ENCODE measurements around the gene ABL2.
"Not testable (repeated sequence)": the region's sequence is repeated elsewhere in the genome, so short reads cannot be mapped to it uniquely, and the experiment has no call there.

The ABL2 gene

GRCh38 chr1:179229214-179230140 lies at the start of gene ABL2:
ABL2 (minus strand) TSS chr1:179229677; CDS start chr1:179229397, 280 bp downstream.
- no peaks in the 10 kb centered on the region for H3K9me3 ChIP-seq (ENCODE audit: control insufficient read depth in 2 of 2, low read length in 2 of 2)
- H3K9ac ChIP-seq (ENCODE audit: low read length in 2 of 2): peak within 1 kb of the TSS; percentile 81 to 88
- H3K27me3 ChIP-seq (ENCODE audit: control insufficient read depth in 1 of 2, insufficient read depth in 2 of 2, low read length in 2 of 2): no peaks in the 10 kb centered on the region
- H3K36me3 ChIP-seq (ENCODE audit: control insufficient read depth in 2 of 2, insufficient read depth in 2 of 2, low read length in 2 of 2): no peaks in the 10 kb centered on the region
- peak within 1 kb of the TSS; percentile 81 to 84 for H3K4me3 ChIP-seq (ENCODE audit: low read length in 2 of 2)
- peaks cover 11% of the 10 kb centered on the region for H3K4me1 ChIP-seq (ENCODE audit: control insufficient read depth, insufficient read depth, low read length)
- H3K27ac ChIP-seq (ENCODE audit: low read length): peak within 1 kb of the TSS; percentile 50

- Histone ChIP-seq H3K27me3 (ENCODE audit: control insufficient read depth in 1 of 2, insufficient read depth in 2 of 2, low read length in 2 of 2) (no peaks in the 10 kb centered on the region), H3K4me3 (ENCODE audit: low read length in 2 of 2) (no peak overlapping the region), H3K9me3 (ENCODE audit: control insufficient read depth in 2 of 2, low read length in 2 of 2) (peaks cover 0 to 5% of the 10 kb centered on the region in 2 donors), H3K27ac (ENCODE audit: low read length) (no peak overlapping the region), H3K4me1 (ENCODE audit: control insufficient read depth, insufficient read depth, low read length) (no peaks in the 10 kb centered on the region), H3K9ac (ENCODE audit: low read length in 2 of 2) (no peak overlapping the region), H3K36me3 (ENCODE audit: control insufficient read depth in 2 of 2, insufficient read depth in 2 of 2, low read length in 2 of 2) (no peaks in the 10 kb centered on the region)
These were observed 49.4 kb upstream of the ABL2 start for GRCh38 chr1:179278920-179279319.

- not testable (repeated sequence) for H3K4me1 ChIP-seq (ENCODE audit: control insufficient read depth, insufficient read depth, low read length); H3K36me3 ChIP-seq (ENCODE audit: control insufficient read depth in 2 of 2, insufficient read depth in 2 of 2, low read length in 2 of 2); H3K4me3 ChIP-seq (ENCODE audit: low read length in 2 of 2); H3K27me3 ChIP-seq (ENCODE audit: control insufficient read depth in 1 of 2, insufficient read depth in 2 of 2, low read length in 2 of 2); H3K27ac ChIP-seq (ENCODE audit: low read length); H3K9ac ChIP-seq (ENCODE audit: low read length in 2 of 2); H3K9me3 ChIP-seq (ENCODE audit: control insufficient read depth in 2 of 2, low read length in 2 of 2)
These were observed 44.9 kb upstream of the ABL2 start for GRCh38 chr1:179274424-179274823.

GRCh38 chr1:179269071-179269470 lies 39.6 kb upstream of the ABL2 start:
- Histone ChIP-seq H3K36me3 (ENCODE audit: control insufficient read depth in 2 of 2, insufficient read depth in 2 of 2, low read length in 2 of 2) (no peaks in the 10 kb centered on the region), H3K27ac (ENCODE audit: low read length) (no peak overlapping the region), H3K4me1 (ENCODE audit: control insufficient read depth, insufficient read depth, low read length) (no peaks in the 10 kb centered on the region)

GRCh38 chr1:179264507-179264906 lies 35.0 kb upstream of the ABL2 start:
- Histone ChIP-seq H3K9me3 (ENCODE audit: control insufficient read depth in 2 of 2, low read length in 2 of 2) (no peaks in the 10 kb centered on the region), H3K4me1 (ENCODE audit: control insufficient read depth, insufficient read depth, low read length) (no peaks in the 10 kb centered on the region), H3K36me3 (ENCODE audit: control insufficient read depth in 2 of 2, insufficient read depth in 2 of 2, low read length in 2 of 2) (no peaks in the 10 kb centered on the region), H3K27ac (ENCODE audit: low read length) (no peak overlapping the region), H3K9ac (ENCODE audit: low read length in 2 of 2) (no peak overlapping the region), H3K27me3 (ENCODE audit: control insufficient read depth in 1 of 2, insufficient read depth in 2 of 2, low read length in 2 of 2) (no peaks in the 10 kb centered on the region), H3K4me3 (ENCODE audit: low read length in 2 of 2) (no peak overlapping the region)

More at GRCh38 chr1:179269071-179269470, 39.6 kb upstream of the ABL2 start:
- Histone ChIP-seq H3K9ac (ENCODE audit: low read length in 2 of 2) (no peak overlapping the region), H3K9me3 (ENCODE audit: control insufficient read depth in 2 of 2, low read length in 2 of 2) (no peaks in the 10 kb centered on the region), H3K4me3 (ENCODE audit: low read length in 2 of 2) (no peak overlapping the region), H3K27me3 (ENCODE audit: control insufficient read depth in 1 of 2, insufficient read depth in 2 of 2, low read length in 2 of 2) (no peaks in the 10 kb centered on the region)

GRCh38 chr1:179263121-179263520 lies 33.6 kb upstream of the ABL2 start:
- Histone ChIP-seq H3K27me3 (ENCODE audit: control insufficient read depth in 1 of 2, insufficient read depth in 2 of 2, low read length in 2 of 2) (no peaks in the 10 kb centered on the region), H3K9me3 (ENCODE audit: control insufficient read depth in 2 of 2, low read length in 2 of 2) (no peaks in the 10 kb centered on the region), H3K27ac (ENCODE audit: low read length) (no peak overlapping the region), H3K36me3 (ENCODE audit: control insufficient read depth in 2 of 2, insufficient read depth in 2 of 2, low read length in 2 of 2) (no peaks in the 10 kb centered on the region), H3K9ac (ENCODE audit: low read length in 2 of 2) (no peak overlapping the region), H3K4me1 (ENCODE audit: control insufficient read depth, insufficient read depth, low read length) (no peaks in the 10 kb centered on the region), H3K4me3 (ENCODE audit: low read length in 2 of 2) (no peak overlapping the region)

GRCh38 chr1:179262183-179262582 lies 32.7 kb upstream of the ABL2 start:
- Histone ChIP-seq H3K4me3 (ENCODE audit: low read length in 2 of 2) (no peak overlapping the region), H3K36me3 (ENCODE audit: control insufficient read depth in 2 of 2, insufficient read depth in 2 of 2, low read length in 2 of 2) (no peaks in the 10 kb centered on the region), H3K27me3 (ENCODE audit: control insufficient read depth in 1 of 2, insufficient read depth in 2 of 2, low read length in 2 of 2) (no peaks in the 10 kb centered on the region), H3K9ac (ENCODE audit: low read length in 2 of 2) (no peak overlapping the region), H3K9me3 (ENCODE audit: control insufficient read depth in 2 of 2, low read length in 2 of 2) (no peaks in the 10 kb centered on the region), H3K4me1 (ENCODE audit: control insufficient read depth, insufficient read depth, low read length) (no peaks in the 10 kb centered on the region), H3K27ac (ENCODE audit: low read length) (no peak overlapping the region)

- Histone ChIP-seq H3K4me3 (ENCODE audit: low read length in 2 of 2) (no peak overlapping the region), H3K27ac (ENCODE audit: low read length) (no peak overlapping the region)
These were observed 24.0 kb upstream of the ABL2 start for GRCh38 chr1:179253286-179253972.

GRCh38 chr1:179252606-179253005 lies 23.1 kb upstream of the ABL2 start:
- no peak overlapping the region for H3K4me3 ChIP-seq (ENCODE audit: low read length in 2 of 2)
- H3K27me3 ChIP-seq (ENCODE audit: control insufficient read depth in 1 of 2, insufficient read depth in 2 of 2, low read length in 2 of 2): no peaks in the 10 kb centered on the region
- H3K27ac ChIP-seq (ENCODE audit: low read length): no peak overlapping the region
- no peak overlapping the region for H3K9ac ChIP-seq (ENCODE audit: low read length in 2 of 2)
- no peaks in the 10 kb centered on the region for H3K9me3 ChIP-seq (ENCODE audit: control insufficient read depth in 2 of 2, low read length in 2 of 2)
- no peaks in the 10 kb centered on the region for H3K4me1 ChIP-seq (ENCODE audit: control insufficient read depth, insufficient read depth, low read length)
- H3K36me3 ChIP-seq (ENCODE audit: control insufficient read depth in 2 of 2, insufficient read depth in 2 of 2, low read length in 2 of 2): no peaks in the 10 kb centered on the region

More at GRCh38 chr1:179253286-179253972, 24.0 kb upstream of the ABL2 start:
- Histone ChIP-seq H3K27me3 (ENCODE audit: control insufficient read depth in 1 of 2, insufficient read depth in 2 of 2, low read length in 2 of 2) (no peaks in the 10 kb centered on the region), H3K36me3 (ENCODE audit: control insufficient read depth in 2 of 2, insufficient read depth in 2 of 2, low read length in 2 of 2) (no peaks in the 10 kb centered on the region), H3K4me1 (ENCODE audit: control insufficient read depth, insufficient read depth, low read length) (no peaks in the 10 kb centered on the region), H3K9ac (ENCODE audit: low read length in 2 of 2) (no peak overlapping the region), H3K9me3 (ENCODE audit: control insufficient read depth in 2 of 2, low read length in 2 of 2) (no peaks in the 10 kb centered on the region)

GRCh38 chr1:179251675-179252074 lies 22.2 kb upstream of the ABL2 start:
- Histone ChIP-seq H3K4me1 (ENCODE audit: control insufficient read depth, insufficient read depth, low read length) (no peaks in the 10 kb centered on the region), H3K9ac (ENCODE audit: low read length in 2 of 2) (no peak overlapping the region), H3K9me3 (ENCODE audit: control insufficient read depth in 2 of 2, low read length in 2 of 2) (no peaks in the 10 kb centered on the region), H3K27ac (ENCODE audit: low read length) (no peak overlapping the region), H3K36me3 (ENCODE audit: control insufficient read depth in 2 of 2, insufficient read depth in 2 of 2, low read length in 2 of 2) (no peaks in the 10 kb centered on the region), H3K27me3 (ENCODE audit: control insufficient read depth in 1 of 2, insufficient read depth in 2 of 2, low read length in 2 of 2) (no peaks in the 10 kb centered on the region), H3K4me3 (ENCODE audit: low read length in 2 of 2) (no peak overlapping the region)

GRCh38 chr1:179247923-179248322 lies 18.4 kb upstream of the ABL2 start:
- Histone ChIP-seq H3K27ac (ENCODE audit: low read length) (no peak overlapping the region), H3K9ac (ENCODE audit: low read length in 2 of 2) (no peak overlapping the region), H3K36me3 (ENCODE audit: control insufficient read depth in 2 of 2, insufficient read depth in 2 of 2, low read length in 2 of 2) (no peaks in the 10 kb centered on the region), H3K4me1 (ENCODE audit: control insufficient read depth, insufficient read depth, low read length) (no peaks in the 10 kb centered on the region), H3K4me3 (ENCODE audit: low read length in 2 of 2) (no peak overlapping the region), H3K27me3 (ENCODE audit: control insufficient read depth in 1 of 2, insufficient read depth in 2 of 2, low read length in 2 of 2) (no peaks in the 10 kb centered on the region), H3K9me3 (ENCODE audit: control insufficient read depth in 2 of 2, low read length in 2 of 2) (no peaks in the 10 kb centered on the region)
